ENCODE data around the gene HBD.

HBD gene

DNA sequence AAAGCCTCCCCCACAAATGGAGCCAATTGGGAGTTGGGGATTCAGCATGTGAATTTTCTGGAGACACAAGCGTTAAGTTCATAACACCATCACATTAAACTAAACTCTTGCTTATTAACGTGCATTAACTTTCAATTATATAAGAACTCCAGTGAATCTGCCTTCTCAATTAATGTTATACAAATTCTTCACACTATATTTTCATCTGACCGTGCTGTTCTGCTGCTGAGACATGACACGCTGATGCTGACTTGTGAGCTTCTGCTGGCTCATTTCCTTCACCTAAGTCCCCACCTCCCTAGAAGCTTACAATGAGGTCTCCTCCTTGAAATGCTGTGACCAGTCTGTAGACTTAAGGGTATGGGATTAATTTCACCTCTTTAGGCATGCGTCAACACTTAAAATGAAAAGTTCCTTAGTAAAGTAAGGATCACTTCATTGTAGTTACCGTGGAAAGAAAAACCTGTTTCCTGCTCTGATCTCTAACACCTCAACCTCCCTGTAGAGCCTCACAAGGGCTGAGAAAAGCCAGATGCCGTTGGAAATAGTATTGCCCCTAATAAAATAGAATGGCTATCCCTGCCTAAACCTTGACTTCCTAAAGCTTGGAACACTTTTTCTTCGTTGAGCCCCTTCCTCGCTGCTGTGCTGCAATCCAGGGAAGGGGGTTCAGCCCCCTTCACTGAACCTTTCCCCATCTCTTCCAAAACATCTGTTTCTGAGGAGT, 18.1 kb upstream of the HBD start:
- Histone ChIP-seq H3K27ac (ENCODE audit: extremely low read depth, low read depth, low read length) (no peak overlapping the region), H3K36me3 (ENCODE audit: control insufficient read depth in 2 of 2, insufficient read depth in 1 of 2, low read length in 2 of 2) (no peaks in the 10 kb centered on the region), H3K4me3 (ENCODE audit: low read depth, low read length) (no peak overlapping the region), H3K4me1 (ENCODE audit: control insufficient read depth, insufficient read depth, low read length) (no peaks in the 10 kb centered on the region), H3K9me3 (ENCODE audit: control insufficient read depth, insufficient read depth, low read depth, low read length) (no peaks in the 10 kb centered on the region)
- POLR2A ChIA-PET = no interaction called here
- CTCF ChIA-PET = no interaction called here
- TF ChIP-seq ZNF324 (tag by site-specific recombination; IDR thresholded peaks at IDR 0.05) = no peak
- TF ChIP-seq ZNF433 (tag by site-specific recombination; IDR thresholded peaks at IDR 0.05; ENCODE audit: low read depth) = no peak
- no peak for TF ChIP-seq ZBTB7A (tag by site-specific recombination; IDR thresholded peaks at IDR 0.05; ENCODE audit: low read depth)
- TF ChIP-seq GFI1B (tag by site-specific recombination; IDR thresholded peaks at IDR 0.05) = no peak
- TF ChIP-seq ZNF239 (tag by site-specific recombination; IDR thresholded peaks at IDR 0.05) = no peak
- TF ChIP-seq ZSCAN16 (tag by site-specific recombination; IDR thresholded peaks at IDR 0.05) = no peak
- TF ChIP-seq, protein P1, sequence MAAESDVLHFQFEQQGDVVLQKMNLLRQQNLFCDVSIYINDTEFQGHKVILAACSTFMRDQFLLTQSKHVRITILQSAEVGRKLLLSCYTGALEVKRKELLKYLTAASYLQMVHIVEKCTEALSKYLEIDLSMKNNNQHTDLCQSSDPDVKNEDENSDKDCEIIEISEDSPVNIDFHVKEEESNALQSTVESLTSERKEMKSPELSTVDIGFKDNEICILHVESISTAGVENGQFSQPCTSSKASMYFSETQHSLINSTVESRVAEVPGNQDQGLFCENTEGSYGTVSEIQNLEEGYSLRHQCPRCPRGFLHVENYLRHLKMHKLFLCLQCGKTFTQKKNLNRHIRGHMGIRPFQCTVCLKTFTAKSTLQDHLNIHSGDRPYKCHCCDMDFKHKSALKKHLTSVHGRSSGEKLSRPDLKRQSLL (tag by site-specific recombination; IDR thresholded peaks at IDR 0.05) = no peak
- TF ChIP-seq ZNF777 (tag by site-specific recombination; IDR thresholded peaks at IDR 0.05; ENCODE audit: borderline replicate concordance) = no peak

- H3K4me1 ChIP-seq (ENCODE audit: control insufficient read depth, insufficient read depth, low read length) = no peaks in the 10 kb centered on the region
- no peak overlapping the region for H3K4me3 ChIP-seq (ENCODE audit: low read depth, low read length)
- no peaks in the 10 kb centered on the region for H3K36me3 ChIP-seq (ENCODE audit: control insufficient read depth in 2 of 2, insufficient read depth in 1 of 2, low read length in 2 of 2)
- TF ChIP-seq ZNF600 (tag by site-specific recombination; IDR thresholded peaks at IDR 0.05) = no peak
- no peak for TF ChIP-seq WT1 (tag by site-specific recombination; IDR thresholded peaks at IDR 0.05)
- no peak for TF ChIP-seq ZNF175 (tag by site-specific recombination; IDR thresholded peaks at IDR 0.05)
- no peak for TF ChIP-seq ZNF791 (tag by site-specific recombination; IDR thresholded peaks at IDR 0.05)
- no peak for TF ChIP-seq ZBTB48 (tag by site-specific recombination; IDR thresholded peaks at IDR 0.05)
- no peak for TF ChIP-seq ZNF24 (tag by site-specific recombination; IDR thresholded peaks at IDR 0.05)
- no peak for TF ChIP-seq ZBTB1 (tag by site-specific recombination; IDR thresholded peaks at IDR 0.05)
- no peak for TF ChIP-seq GLI2 (tag by site-specific recombination; IDR thresholded peaks at IDR 0.05; ENCODE audit: borderline replicate concordance, low read depth)
- TF ChIP-seq, protein P2, sequence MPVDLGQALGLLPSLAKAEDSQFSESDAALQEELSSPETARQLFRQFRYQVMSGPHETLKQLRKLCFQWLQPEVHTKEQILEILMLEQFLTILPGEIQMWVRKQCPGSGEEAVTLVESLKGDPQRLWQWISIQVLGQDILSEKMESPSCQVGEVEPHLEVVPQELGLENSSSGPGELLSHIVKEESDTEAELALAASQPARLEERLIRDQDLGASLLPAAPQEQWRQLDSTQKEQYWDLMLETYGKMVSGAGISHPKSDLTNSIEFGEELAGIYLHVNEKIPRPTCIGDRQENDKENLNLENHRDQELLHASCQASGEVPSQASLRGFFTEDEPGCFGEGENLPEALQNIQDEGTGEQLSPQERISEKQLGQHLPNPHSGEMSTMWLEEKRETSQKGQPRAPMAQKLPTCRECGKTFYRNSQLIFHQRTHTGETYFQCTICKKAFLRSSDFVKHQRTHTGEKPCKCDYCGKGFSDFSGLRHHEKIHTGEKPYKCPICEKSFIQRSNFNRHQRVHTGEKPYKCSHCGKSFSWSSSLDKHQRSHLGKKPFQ (tag by site-specific recombination; IDR thresholded peaks at IDR 0.05) = no peak
- no peak overlapping the region for H3K27ac ChIP-seq (ENCODE audit: extremely low read depth, low read depth, low read length)
- H3K9me3 ChIP-seq (ENCODE audit: control insufficient read depth, insufficient read depth, low read depth, low read length) = no peaks in the 10 kb centered on the region
- ChIA-PET CTCF (no interaction called here), POLR2A (no interaction called here)
These were observed 17.5 kb upstream of the HBD start for GRCh38 chr11:5251746-5252145.

- POLR2A ChIA-PET = no interaction called here
- TF ChIP-seq ZNF529 (tag by site-specific recombination; IDR thresholded peaks at IDR 0.05; ENCODE audit: insufficient replicate concordance) (no peak), ZFP41 (tag by site-specific recombination; IDR thresholded peaks at IDR 0.05; ENCODE audit: borderline replicate concordance) (no peak), FEZF1 (tag by site-specific recombination; IDR thresholded peaks at IDR 0.05) (no peak), ZNF585B (tag by site-specific recombination; IDR thresholded peaks at IDR 0.05) (no peak)
- TF ChIP-seq, protein P3, sequence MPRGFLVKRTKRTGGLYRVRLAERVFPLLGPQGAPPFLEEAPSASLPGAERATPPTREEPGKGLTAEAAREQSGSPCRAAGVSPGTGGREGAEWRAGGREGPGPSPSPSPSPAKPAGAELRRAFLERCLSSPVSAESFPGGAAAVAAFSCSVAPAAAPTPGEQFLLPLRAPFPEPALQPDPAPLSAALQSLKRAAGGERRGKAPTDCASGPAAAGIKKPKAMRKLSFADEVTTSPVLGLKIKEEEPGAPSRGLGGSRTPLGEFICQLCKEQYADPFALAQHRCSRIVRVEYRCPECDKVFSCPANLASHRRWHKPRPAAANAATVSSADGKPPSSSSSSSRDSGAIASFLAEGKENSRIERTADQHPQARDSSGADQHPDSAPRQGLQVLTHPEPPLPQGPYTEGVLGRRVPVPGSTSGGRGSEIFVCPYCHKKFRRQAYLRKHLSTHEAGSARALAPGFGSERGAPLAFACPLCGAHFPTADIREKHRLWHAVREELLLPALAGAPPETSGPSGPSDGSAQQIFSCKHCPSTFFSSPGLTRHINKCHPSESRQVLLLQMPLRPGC (tag by site-specific recombination; IDR thresholded peaks at IDR 0.05) = no peak
- TF ChIP-seq, protein P4, sequence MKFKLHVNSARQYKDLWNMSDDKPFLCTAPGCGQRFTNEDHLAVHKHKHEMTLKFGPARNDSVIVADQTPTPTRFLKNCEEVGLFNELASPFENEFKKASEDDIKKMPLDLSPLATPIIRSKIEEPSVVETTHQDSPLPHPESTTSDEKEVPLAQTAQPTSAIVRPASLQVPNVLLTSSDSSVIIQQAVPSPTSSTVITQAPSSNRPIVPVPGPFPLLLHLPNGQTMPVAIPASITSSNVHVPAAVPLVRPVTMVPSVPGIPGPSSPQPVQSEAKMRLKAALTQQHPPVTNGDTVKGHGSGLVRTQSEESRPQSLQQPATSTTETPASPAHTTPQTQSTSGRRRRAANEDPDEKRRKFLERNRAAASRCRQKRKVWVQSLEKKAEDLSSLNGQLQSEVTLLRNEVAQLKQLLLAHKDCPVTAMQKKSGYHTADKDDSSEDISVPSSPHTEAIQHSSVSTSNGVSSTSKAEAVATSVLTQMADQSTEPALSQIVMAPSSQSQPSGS (tag by site-specific recombination; IDR thresholded peaks at IDR 0.05; ENCODE audit: low read depth) = no peak
These were observed 16.4 kb upstream of the HBD start for GRCh38 chr11:5250543-5251204.

More at GRCh38 chr11:5250543-5251204, 16.4 kb upstream of the HBD start:
- no peak overlapping the region for H3K27ac ChIP-seq (ENCODE audit: extremely low read depth, low read depth, low read length)
- no peaks in the 10 kb centered on the region for H3K9me3 ChIP-seq (ENCODE audit: control insufficient read depth, insufficient read depth, low read depth, low read length)
- no peak overlapping the region for H3K4me3 ChIP-seq (ENCODE audit: low read depth, low read length)
- CTCF ChIA-PET = interaction anchor here (0.6 kb wide), 1 partner anchor 45 kb away, joined by 3 read pairs; no protein-coding TSS in a partner anchor
- no peaks in the 10 kb centered on the region for H3K4me1 ChIP-seq (ENCODE audit: control insufficient read depth, insufficient read depth, low read length)
- no peaks in the 10 kb centered on the region for H3K36me3 ChIP-seq (ENCODE audit: control insufficient read depth in 2 of 2, insufficient read depth in 1 of 2, low read length in 2 of 2)

Measured in HEK293 (cell line).